GM20000 (cell line): ENCODE measurements around the gene VKORC1.

Experiments used
- DNase-seq: peaks from one replicate; pipeline ENCODE4 v3.0.0; 2012; ENCODE audit warnings: low spot score
- TF ChIP-seq, protein P1 (sequence below): IDR thresholded peaks from 2 replicates; pipeline ENCODE4 v1.5.1; 2012; ENCODE audit warnings: mild to moderate bottlenecking, control low read depth; ENCODE audit errors: extremely low read depth, missing control alignments

Gene VKORC1

GRCh38 chr16:31128711-31129567 lies 34.3 kb upstream of the VKORC1 start:
- DNase-seq = no peak
- TF ChIP-seq, protein P1, sequence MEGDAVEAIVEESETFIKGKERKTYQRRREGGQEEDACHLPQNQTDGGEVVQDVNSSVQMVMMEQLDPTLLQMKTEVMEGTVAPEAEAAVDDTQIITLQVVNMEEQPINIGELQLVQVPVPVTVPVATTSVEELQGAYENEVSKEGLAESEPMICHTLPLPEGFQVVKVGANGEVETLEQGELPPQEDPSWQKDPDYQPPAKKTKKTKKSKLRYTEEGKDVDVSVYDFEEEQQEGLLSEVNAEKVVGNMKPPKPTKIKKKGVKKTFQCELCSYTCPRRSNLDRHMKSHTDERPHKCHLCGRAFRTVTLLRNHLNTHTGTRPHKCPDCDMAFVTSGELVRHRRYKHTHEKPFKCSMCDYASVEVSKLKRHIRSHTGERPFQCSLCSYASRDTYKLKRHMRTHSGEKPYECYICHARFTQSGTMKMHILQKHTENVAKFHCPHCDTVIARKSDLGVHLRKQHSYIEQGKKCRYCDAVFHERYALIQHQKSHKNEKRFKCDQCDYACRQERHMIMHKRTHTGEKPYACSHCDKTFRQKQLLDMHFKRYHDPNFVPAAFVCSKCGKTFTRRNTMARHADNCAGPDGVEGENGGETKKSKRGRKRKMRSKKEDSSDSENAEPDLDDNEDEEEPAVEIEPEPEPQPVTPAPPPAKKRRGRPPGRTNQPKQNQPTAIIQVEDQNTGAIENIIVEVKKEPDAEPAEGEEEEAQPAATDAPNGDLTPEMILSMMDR = no peak

GRCh38 chr16:31127182-31127581 lies 32.6 kb upstream of the VKORC1 start:
- TF ChIP-seq, protein P1 = no peak
- no peak for DNase-seq

DNA sequence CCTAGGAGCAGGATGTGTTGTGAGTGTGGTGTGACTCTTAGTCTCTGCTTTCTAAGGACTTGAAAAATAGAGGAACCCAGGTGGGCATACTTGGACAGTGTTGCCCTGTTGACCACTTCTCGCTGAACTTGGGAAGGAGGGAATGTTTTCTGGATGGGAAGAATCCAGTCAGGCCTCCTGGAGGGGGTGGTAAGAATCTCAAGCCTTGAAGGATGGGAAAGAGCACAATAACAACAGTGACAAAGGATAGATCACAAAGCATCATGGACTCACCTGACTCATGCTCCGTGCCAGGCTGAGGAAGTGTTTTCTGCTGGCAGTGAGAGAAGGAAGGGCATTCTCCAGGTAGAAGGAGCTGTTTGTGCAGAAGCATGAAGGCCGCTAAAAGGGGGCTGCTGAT lies 31.2 kb upstream of the VKORC1 start:
- TF ChIP-seq, protein P1 = no peak

GRCh38 chr16:31120129-31120528 lies 25.5 kb upstream of the VKORC1 start:
- DNase-seq = no peak
- TF ChIP-seq, protein P1 = no peak

More for the DNA sequence above, 31.2 kb upstream of the VKORC1 start:
- no peak for DNase-seq

DNA sequence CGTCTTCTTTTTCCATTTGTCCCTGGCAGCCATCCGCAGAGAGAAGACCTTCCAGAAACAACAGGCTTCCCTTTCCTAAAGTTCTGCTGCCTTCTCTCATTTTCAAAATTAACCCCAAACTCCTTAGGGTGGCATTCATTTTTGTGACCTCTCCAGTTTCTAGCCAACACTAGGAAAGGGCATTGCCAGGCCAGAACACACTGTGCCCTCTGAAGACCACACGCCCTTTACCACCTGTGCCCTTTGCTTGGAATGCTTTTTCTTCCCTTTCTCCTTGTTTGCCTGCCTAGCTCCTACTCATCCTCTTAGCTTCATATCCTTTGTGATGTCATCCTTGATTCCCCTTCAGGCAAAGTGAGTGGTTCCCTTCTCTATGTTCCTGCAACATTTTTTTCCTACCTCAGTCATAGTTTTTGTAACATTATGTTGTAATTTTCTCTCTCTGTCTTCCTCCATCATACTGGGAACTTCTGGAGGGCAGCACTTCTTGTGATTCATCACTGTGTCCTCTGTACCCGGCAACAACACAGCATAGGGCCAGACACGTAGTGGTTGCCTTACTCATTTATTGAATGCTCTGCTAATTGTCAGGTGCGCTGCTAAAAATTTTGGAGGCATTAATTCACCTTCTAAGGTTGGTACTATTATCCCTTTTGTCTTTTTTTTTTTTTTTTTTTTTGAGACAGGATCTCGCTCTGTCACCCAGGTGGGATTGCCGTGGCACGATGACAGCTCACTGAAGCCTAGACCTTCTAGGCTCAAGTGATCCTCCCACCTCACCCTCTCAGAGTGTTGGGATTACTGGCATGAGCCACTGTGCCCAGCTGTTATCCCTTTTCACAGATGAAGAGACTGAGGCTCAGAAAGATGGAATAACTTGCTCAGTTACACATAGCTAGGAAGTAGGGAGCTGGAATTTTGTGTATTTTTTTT lies 23.9 kb upstream of the VKORC1 start:
- DNase-seq = no peak
- TF ChIP-seq, protein P1 = no peak

- peak; percentile 99 for DNase-seq
- TF ChIP-seq, protein P1 = no peak
Observed at GRCh38 chr16:31117384-31118222, 23.0 kb upstream of the VKORC1 start, which contains the start of gene KAT8. Gene KAT8 (plus strand): TSS chr16:31117664. CDS start chr16:31117682, 18 bp downstream.
